T-helper 9 cell (primary cell): ENCODE measurements around the gene MMP14.
"Not testable (repeated sequence)": the region's sequence is repeated elsewhere in the genome, so short reads cannot be mapped to it uniquely, and the experiment has no call there.

Experiments
- DNase-seq: peaks from one replicate; pipeline ENCODE4 v3.0.0-alpha.2; 2020

MMP14 gene

DNA sequence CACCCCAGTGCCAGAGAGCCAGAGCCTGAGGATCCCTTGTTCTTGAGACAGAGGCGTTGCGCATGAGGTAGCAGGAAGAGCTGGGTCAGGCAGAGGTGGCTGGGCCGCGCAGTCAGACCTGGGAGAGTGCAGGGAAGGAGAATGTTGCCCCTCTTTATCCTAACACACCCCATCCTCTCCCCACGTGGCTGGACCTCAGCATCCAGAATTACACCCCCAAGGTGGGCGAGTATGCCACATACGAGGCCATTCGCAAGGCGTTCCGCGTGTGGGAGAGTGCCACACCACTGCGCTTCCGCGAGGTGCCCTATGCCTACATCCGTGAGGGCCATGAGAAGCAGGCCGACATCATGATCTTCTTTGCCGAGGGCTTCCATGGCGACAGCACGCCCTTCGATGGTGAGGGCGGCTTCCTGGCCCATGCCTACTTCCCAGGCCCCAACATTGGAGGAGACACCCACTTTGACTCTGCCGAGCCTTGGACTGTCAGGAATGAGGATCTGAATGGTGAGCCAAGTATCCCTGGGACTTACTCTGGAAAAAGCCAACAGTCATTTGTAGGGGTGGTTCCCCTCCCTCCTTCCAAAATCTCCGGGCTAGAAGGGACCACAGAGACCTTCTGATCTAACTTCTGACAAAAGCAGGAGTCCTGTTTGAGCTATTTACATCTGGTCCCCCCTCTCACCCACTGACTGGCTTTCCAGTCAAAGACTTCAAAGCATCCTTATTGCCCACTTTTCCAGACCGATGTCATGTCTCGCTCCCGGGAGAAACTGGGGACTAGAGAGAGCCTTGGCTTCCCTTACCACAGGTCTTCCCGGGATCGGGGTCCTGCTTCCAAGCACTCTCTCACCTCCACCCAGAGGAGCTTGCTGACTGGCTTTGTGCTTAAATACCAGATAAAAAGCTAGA lies 6.1 kb downstream of the MMP14 start:
- no peak for DNase-seq

DNA sequence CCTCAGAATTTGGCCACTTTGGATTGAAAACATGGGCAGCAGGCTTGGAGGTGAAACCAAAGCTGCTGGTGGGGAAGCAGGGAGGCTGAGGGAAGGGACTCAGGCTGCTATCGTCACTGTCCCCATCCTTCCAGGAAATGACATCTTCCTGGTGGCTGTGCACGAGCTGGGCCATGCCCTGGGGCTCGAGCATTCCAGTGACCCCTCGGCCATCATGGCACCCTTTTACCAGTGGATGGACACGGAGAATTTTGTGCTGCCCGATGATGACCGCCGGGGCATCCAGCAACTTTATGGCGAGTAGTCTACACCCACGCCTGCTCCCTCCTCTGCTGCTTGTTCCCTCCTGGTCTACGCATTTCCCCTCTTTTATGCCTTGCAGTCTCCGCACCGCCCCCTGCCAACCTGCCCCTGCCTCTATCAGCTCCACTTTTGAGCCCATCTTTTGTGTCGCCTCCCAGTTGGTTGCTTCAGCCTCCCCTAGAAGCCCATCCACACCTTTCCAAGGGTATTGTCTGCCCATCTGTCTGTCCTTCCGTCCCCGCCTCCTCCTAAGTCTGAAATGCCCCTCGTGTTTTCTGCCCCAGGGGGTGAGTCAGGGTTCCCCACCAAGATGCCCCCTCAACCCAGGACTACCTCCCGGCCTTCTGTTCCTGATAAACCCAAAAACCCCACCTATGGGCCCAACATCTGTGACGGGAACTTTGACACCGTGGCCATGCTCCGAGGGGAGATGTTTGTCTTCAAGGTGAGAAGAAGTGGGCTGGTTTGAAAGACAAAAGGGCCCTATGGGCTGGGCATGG lies 6.9 kb downstream of the MMP14 start:
- DNase-seq: no peak

DNA sequence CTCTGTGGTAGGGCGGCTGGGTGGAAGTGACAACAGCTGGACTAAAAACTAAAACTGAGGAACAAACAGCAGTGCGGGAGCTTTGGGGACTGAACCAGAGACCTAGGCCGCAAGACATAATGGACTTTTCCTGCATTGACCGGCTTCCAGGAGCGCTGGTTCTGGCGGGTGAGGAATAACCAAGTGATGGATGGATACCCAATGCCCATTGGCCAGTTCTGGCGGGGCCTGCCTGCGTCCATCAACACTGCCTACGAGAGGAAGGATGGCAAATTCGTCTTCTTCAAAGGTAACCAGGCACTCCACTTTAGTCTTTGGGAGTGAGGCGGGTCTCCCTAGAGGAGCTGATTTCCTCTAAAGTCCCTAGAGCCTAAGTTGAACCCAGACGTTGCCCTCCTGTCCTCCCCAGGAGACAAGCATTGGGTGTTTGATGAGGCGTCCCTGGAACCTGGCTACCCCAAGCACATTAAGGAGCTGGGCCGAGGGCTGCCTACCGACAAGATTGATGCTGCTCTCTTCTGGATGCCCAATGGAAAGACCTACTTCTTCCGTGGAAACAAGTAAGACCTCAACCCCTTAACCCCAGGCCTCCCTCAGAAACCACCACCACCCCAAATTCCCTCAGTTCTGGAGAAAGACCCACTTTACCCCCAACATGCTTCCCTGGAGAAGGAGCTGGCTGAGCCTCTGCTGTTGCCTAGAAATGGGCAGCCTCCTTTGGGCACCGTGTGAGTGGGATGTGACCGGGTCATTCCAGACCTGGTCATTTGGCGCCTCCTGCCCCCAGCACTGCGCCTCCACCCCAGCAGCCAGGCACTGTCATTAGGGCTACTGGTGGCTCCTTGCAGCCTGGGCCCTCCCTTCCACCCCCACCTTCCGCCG lies 8.1 kb downstream of the MMP14 start:
- no peak for DNase-seq

DNA sequence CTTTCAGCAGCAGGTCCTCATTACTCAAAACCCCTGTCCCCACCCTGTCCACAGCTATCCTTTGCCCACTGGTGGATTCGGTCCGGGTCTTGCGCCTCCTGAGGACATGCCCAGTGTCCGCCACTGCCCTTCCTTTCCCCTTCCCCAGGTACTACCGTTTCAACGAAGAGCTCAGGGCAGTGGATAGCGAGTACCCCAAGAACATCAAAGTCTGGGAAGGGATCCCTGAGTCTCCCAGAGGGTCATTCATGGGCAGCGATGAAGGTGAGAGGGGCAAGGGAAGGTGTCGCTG lies 8.7 kb downstream of the MMP14 start:
- DNase-seq: no peak

DNA sequence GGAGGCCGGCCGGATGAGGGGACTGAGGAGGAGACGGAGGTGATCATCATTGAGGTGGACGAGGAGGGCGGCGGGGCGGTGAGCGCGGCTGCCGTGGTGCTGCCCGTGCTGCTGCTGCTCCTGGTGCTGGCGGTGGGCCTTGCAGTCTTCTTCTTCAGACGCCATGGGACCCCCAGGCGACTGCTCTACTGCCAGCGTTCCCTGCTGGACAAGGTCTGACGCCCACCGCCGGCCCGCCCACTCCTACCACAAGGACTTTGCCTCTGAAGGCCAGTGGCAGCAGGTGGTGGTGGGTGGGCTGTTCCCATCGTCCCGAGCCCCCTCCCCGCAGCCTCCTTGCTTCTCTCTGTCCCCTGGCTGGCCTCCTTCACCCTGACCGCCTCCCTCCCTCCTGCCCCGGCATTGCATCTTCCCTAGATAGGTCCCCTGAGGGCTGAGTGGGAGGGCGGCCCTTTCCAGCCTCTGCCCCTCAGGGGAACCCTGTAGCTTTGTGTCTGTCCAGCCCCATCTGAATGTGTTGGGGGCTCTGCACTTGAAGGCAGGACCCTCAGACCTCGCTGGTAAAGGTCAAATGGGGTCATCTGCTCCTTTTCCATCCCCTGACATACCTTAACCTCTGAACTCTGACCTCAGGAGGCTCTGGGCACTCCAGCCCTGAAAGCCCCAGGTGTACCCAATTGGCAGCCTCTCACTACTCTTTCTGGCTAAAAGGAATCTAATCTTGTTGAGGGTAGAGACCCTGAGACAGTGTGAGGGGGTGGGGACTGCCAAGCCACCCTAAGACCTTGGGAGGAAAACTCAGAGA lies 9.6 kb downstream of the MMP14 start:
- DNase-seq: no peak

DNA sequence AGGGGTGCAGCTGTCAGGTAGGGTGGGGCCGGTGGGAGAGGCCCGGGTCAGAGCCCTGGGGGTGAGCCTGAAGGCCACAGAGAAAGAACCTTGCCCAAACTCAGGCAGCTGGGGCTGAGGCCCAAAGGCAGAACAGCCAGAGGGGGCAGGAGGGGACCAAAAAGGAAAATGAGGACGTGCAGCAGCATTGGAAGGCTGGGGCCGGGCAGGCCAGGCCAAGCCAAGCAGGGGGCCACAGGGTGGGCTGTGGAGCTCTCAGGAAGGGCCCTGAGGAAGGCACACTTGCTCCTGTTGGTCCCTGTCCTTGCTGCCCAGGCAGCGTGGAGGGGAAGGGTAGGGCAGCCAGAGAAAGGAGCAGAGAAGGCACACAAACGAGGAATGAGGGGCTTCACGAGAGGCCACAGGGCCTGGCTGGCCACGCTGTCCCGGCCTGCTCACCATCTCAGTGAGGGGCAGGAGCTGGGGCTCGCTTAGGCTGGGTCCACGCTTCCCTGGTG lies 10.5 kb downstream of the MMP14 start:
- DNase-seq: no peak

DNA sequence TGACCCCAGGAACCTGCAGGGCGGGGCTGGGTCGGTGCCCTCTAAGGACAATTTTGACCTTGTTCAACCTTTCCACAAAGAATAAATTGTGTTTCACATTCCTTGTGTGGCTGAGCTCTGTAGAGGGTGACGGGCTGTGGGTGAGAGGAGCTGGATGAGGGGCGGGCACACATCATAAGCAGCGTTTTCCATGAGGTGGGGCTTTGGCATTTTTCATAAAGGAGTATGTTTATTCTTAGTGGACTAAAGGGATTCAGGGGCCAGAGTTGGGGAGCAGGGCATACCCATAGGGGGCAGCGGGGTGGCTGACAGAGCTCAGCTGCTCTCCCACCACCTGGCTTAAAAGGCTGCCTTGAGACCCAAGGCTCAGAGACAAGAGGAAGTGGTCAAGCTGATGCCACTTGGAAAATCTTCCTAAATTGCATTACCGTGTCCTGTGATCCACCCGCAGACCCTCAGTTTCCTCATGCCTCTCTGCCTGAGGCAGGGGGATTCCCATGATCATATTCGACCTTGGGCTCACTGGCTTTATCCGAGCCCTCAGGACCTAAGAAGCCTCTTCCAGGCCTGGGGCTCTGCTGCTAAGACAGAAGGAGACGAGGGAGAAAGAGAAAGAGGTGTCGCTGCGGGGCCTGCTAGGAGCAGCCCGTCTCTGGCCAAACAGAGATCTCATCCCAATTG lies 11.4 kb downstream of the MMP14 start:
- no peak for DNase-seq

DNA sequence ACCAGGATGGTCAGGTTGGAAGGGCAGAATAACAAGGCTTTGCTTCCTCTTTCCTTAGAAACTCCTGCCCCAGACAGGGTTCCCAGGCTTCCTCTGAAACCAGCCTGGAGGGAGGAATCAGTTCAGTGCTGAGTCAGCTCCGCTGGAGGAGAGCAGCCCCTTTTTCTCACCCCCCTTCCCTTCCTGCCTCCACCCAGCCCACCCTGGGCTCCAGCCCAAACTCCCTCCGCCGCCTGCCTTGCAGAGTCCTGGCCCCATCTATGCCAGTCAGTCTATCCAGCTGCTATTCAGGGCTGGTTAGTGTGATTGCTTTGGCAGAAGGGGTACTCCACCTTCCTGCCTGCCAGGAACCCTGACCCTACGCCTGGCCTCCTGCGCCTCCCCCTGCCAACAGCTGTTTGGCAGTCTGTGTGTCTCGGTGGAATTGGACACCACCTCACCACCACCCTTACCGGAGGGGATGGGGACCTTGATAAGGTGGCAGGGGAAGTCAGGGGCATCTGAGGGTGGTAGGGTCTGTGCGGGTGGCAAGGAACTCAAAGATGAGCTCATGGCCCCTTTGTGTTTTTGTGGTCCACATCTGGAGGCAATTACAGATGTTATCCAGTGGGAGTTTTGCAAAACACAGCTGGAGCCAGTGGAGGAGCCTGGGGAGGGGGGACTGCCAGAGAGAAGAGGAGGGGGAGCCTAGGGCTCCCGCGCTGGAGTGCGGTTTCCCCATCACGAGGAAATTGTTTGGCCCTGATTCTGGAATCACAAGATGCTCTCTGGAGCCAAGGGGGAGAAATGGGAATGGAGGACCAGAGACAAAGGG lies 12.2 kb downstream of the MMP14 start:
- DNase-seq: no peak

DNA sequence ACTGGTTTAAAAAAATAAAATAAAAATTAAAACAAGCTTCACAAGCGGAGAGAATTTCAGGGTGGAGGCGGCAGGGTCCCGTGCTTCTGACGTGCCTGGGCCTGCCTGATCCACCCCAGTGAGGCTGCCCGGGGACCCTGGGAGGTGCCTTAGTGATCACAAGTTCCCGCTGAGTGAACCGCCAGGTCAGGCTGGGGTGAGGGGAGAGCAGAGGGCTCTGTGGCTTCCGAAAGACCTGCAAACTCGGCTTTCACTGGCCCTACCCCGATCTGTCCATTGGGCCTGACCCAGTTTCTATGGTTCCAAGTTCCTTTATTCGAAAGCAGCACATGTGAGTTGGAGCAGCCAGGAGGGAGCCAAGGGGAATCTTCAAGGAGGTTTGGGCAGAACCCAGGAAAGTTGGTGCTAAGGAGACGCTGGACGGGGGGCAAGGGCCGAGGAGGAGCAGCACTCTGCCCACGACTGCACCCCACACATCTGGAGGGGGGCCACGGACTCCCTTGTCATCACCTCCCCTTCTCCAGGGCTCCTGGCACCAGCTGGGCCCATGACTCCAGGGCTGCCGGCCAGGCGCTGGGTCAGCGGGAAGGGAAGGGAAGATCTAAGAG lies 12.9 kb downstream of the MMP14 start:
- DNase-seq: no peak

DNA sequence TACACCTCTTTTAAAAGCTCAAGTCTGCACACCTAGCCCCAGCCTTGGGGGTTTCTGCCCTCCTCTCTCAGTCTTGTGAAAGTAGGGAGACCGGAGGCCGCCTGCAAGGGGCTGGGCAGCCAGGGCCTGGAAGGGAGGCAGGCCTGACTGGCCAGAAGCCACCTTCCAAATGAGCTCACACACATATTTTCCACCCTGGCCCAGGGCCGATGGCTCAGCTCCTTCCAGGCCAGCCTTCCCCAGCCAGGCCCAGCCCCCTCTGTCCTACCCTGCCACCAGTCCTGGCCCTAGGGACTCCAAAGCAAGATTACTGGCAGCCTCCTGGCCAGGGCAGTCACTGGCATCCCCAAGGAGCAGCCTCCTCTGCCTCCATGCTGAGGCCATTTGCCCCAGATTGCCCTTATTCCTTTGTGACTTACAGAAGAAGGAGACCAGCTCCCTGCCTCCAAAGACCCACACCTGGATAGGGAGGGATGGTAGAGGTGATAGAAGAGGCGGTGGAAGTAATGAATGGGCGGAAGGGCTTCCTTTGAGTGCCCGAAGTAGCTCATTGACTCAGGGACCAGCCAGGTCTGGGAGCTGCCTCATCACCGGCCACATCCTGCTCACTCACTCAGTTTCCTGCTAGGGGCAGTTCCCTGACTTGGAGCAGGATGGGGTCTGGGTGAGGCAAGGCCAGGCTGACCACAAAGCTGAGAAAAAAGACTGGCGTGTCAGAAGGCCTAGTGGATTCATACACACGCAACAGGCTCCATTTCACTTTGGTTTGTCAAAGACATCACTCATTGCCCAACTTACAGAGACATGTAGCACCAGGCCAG lies 14.8 kb downstream of the MMP14 start:
- DNase-seq: no peak

DNA sequence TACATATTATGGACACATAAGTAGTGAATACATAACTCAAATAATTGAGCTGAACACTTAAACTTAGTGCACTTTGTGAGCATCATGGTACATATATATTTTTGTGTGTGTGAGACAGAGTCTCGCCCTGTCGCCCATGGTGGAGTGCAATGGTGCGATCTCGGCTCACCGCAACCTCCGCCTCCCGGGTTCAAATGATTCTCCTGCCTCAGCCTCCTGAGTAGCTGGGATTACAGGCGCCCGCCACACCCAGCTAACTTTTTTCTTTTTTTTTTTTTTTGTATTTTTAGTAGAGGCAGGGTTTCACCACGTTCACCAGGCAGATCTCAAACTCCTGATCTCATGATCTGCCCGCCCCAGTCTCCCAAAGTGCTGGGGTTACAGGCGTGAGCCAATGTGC lies 15.8 kb downstream of the MMP14 start:
- DNase-seq: not testable (repeated sequence)

DNA sequence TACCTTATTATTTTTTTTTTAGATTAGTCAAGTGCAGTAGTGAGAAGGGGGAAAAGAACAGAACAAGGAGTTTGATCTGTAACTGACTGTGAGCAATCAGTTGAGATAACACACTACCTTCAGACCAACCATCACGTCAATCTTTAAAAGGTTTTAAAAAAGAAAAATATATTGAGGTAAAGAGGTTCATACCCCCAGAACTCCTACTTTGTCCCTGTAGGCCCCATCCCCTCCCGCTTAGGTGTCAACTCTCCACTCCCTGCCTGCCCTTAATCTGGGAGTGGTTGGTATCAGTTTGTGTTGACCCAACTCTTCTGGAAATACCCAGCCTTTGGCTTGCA lies 16.2 kb downstream of the MMP14 start:
- DNase-seq: no peak

DNA sequence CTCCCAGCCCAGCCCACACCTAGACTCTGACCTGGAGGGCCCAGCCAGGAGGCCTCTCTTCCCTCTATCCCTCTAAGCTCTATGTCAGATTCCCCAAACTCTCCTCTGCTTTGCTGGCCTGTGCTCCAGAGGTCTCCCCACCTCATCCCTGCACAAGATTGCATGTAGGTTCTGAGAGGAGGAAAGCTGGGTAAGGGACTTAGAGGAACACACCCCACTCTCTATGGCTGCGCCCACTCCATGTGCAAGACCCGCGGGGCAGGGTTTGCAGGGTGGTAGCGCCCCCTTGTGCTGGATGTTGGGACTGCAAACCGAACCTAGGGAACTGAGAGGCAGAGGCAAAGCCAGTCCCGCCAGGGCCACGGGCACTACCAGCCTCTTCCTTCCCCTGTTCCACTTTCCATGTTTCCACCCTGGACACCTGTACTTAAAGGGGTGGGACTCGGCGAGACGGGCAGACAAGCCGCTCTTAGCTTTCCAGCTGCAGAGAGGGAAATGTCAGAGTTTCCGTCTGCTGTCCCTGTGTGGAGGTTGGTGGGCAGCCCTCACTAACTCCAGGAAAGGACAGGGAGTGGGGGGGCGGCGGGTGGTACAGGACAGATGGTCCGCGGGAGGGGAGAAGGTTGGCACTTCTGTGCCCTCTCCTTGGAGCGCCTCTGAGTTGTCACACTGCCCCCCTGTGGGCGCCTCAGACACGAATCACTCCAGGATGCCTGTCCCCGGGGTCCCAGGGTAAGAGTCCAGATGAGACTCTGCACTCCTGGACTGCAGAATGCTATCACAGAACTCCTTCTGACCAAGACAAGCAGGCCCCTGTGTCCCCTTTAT lies 16.8 kb downstream of the MMP14 start:
- DNase-seq: peak; percentile 95

DNA sequence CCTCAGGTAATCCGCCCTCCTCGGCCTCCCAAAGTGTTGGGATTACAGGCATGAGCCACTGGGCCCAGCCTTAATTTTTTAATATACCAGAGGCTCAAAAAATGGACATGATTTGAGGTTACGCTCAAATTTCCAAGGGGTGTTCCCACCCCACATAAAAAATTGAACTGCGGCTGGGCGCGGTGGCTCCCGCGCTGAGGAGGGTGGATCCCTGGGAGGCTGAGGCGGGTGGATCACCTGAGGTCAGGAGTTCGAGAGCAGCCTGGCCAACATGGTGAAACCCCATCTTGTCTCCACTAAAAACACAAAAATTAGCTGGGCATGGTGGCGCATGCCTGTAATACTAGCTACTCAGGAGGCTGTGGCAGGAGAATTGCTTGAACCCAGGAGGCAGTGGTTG lies 17.9 kb downstream of the MMP14 start:
- not testable (repeated sequence) for DNase-seq

DNA sequence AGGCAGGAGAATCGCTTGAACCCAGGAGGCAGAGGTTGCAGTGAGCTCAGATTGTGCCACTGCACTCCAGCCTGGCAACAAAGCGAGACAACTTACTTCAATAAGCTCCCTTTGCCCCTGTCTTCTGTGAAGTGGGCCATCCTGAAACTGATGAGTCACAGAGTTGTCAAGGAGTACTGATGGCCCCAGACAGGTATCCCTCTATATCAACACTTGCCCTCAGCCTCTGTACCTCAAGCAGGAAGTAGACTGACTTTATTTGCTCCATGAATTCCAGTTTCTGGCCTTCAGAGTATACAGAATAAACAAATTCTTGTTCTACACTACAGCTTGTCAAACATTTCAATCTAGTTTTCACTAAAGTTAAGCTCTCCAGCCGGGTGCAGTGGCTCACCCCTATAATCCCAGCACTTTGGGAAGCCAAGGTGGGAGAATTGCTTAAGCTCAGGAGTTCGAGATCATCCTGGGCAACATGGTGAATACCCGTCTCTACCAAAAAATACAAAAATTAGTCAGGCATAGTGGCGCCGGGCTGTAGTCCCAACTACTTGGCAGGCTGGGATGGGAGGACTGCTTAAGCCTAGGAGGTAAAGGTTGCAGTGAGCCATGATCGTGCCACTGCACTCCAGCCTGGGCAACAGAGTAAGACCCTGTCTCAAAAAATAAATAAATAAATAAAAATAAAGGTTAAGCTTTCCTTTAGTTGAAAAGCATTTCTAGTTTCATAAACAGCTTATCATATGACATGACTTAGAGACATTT lies 18.8 kb downstream of the MMP14 start:
- no peak for DNase-seq

DNA sequence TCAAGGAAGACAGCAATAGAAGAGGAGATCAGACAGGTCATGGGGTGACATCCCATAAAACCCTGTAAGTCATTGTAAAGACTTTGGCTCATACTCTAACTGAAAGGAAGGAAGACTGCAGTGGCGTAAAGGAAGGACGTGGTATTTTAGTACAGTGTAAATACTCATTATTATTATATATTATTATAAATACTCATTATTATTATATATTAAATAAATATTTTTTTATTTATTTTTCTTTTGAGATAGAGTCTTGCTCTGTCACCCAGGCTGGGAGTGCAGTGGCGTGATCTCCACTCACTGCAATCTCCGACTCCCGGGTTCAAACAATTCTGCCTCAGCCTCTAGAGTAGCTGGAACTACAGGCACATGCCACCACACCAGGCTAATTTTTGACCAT lies 20.0 kb downstream of the MMP14 start:
- DNase-seq: no peak

DNA sequence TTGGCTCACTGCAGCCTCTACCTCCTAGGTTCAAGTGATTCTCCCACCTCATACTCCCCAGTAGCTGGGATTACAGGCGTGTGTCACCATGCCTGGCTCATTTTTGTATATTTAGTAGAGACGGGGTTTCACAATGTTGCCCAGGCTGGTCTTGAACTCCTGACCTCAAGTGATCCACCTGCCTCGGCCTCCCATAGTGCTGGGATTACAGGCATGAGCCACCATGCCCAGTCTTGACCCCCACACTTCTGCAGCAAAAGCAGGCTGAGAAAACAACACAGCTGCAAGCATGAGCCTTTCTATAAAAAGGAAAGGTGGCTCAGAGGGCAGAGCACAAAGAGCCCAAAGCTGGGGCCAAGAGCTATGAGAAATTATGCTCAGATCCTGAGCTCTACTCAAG lies 24.0 kb downstream of the MMP14 start:
- DNase-seq: not testable (repeated sequence)

DNA sequence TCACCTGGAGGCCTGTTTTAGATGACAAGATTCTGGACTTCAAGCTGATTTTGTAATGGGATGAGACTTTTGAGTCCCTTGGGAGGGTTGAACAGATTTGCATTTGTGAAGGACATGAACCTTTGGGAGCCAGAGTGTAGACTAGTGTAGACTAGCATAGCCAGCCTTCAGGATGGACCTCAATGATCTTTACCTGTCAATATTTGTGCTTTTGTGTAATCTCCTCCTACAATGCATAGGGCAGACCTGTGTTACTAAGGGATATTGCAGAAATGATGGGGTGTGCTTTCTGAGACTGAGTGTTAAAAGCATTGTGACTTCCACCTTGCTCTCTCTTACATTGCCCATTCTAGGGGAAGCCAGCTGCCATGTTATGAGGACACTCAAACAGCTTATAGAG lies 25.3 kb downstream of the MMP14 start:
- DNase-seq: no peak
